A673 (cell line): Measurements from ENCODE around the gene ACP1. TPM values are rescaled to one million over a fixed set of nuclear protein-coding genes. Genes with fewer than 3 reads are reported as not detected.
A peak's percentile ranks its signal among the peaks of the same experiment; 100 is the strongest.

Source experiments
- BruUV-seq: library from RNA; stranded (reverse); fragments of 400-500 nt; replicated peaks from 2 replicates; lab custom pipeline; 2021; lab: Mats Ljungman, UMichigan
- CTCF ChIA-PET: fragments of 300-600 bp; sonication (Branson Sonifier 250); formaldehyde crosslinking; loops from one replicate; lab custom pipeline; 2022; ENCODE audit warnings: antibody characterized with exemption; lab: Charles Lee
- POLR2A ChIA-PET: fragments of 300-600 bp; sonication (Branson Sonifier 250); formaldehyde crosslinking; loops from one replicate; lab custom pipeline; 2022; ENCODE audit warnings: antibody characterized with exemption; ENCODE audit not compliant: low non-redundant PET; lab: Charles Lee
- DNase-seq: peaks from one replicate; pipeline ENCODE4 v3.0.0-alpha.2; 2015; ENCODE audit warnings: low spot score
- H3K27ac ChIP-seq: fragments of 200-600 bp; sonication (generic); 2 replicates; pipeline ENCODE4 v1.5.1; 2016; ENCODE audit warnings: mixed run types, low read depth, mild to moderate bottlenecking, mixed read lengths, antibody characterized with exemption, low read length; ENCODE audit not compliant: poor library complexity, severe bottlenecking
- H3K27me3 ChIP-seq: fragments of 200-600 bp; sonication (generic); replicated peaks from 2 replicates; pipeline ENCODE4 v1.6.1; 2017; ENCODE audit warnings: mixed run types, low read depth, mild to moderate bottlenecking, mixed read lengths, antibody characterized with exemption, low read length; ENCODE audit not compliant: insufficient read depth, poor library complexity
- H3K36me3 ChIP-seq: fragments of 200-600 bp; sonication (generic); 2 replicates; pipeline ENCODE4 v1.6.1; 2016; ENCODE audit warnings: mixed run types, mild to moderate bottlenecking, mixed read lengths, antibody characterized with exemption, low read length; ENCODE audit not compliant: insufficient read depth, poor library complexity, severe bottlenecking
- H3K4me1 ChIP-seq: fragments of 200-600 bp; sonication (generic); 2 replicates; pipeline ENCODE4 v1.6.1; 2017; ENCODE audit warnings: mixed run types, mild to moderate bottlenecking, mixed read lengths, antibody characterized with exemption, low read length; ENCODE audit not compliant: insufficient read depth, poor library complexity, severe bottlenecking
- H3K4me3 ChIP-seq: fragments of 200-600 bp; sonication (generic); 2 replicates; pipeline ENCODE4 v1.5.1; 2016; ENCODE audit warnings: low read depth, mixed run types, mild to moderate bottlenecking, mixed read lengths, low read length; ENCODE audit not compliant: poor library complexity, severe bottlenecking
- H3K9me3 ChIP-seq: fragments of 200-600 bp; sonication (generic); 2 replicates; pipeline ENCODE4 v1.6.1; 2016; ENCODE audit warnings: mixed run types, low read depth, mild to moderate bottlenecking, mixed read lengths, antibody characterized with exemption, low read length; ENCODE audit not compliant: poor library complexity, severe bottlenecking
- EZH2 ChIP-seq: fragments of 200-600 bp; sonication (generic); IDR thresholded peaks from 2 replicates; pipeline ENCODE4 v1.6.1; 2017; ENCODE audit warnings: borderline replicate concordance, low read depth, mild to moderate bottlenecking, mixed read lengths, antibody characterized with exemption, low read length; ENCODE audit not compliant: poor library complexity, severe bottlenecking
- intact Hi-C: fragments of 100-400 bp; cut with micrococcal nuclease; formaldehyde crosslinking; loops from one replicate; pipeline ENCODE4 v1.10.0; 2022; ENCODE audit not compliant: unreplicated experiment
- total RNA-seq: library from RNA; stranded (reverse); gene quantifications from 2 replicates; pipeline ENCODE4 v1.2.3, GENCODE V29; 2021
- TF ChIP-seq, protein P1 (sequence below): fragments of 300-800, 200-600 bp; sonication (generic); conservative IDR thresholded peaks from 2 replicates; pipeline ENCODE4 v1.5.1; 2017; ENCODE audit warnings: low read depth, mild to moderate bottlenecking, antibody characterized with exemption, low read length, moderate library complexity, mixed read lengths

Gene ACP1
- total RNA-seq, 1 experiment from 2014 or later = 161 TPM

DNA sequence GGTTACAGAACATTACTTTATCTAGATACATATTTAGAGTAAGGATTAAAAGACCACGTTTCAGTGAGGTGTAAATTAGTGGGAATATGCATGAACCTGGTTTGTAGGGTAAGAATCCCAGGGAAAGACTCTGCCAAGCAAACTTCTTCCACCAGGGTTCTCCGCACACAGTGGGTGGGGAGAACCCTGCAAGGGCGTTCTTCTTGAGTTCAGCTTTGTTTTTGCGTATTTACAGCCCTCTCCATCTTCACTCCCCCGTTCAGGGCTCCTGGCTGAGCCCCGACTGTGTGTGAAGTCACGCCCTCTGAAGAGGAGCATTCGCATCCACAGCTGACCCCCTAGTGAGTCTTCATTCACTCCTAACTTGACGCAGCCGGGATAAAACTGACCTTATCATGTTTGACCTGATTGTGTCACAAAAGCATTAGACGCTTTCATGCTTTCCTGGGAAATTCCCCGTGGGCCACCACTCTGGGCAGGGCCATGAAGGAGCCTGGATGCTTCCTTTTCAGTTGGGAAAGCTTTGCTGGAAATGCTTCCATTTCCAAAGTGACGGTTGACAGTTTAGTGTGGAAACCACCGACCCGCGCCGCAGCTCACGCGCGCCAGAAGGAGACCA, 22.1 kb downstream of the ACP1 start:
- H3K9me3 ChIP-seq = no peaks in the 10 kb centered on the region
- no TSS peak for BruUV-seq
- DNase-seq = no peak
- H3K27ac ChIP-seq = no peak overlapping the region
- no peak overlapping the region for H3K4me3 ChIP-seq
- H3K36me3 ChIP-seq = no peaks in the 10 kb centered on the region
- POLR2A ChIA-PET = no interaction called here
- H3K27me3 ChIP-seq = peaks cover 51% of the 10 kb centered on the region
- TF ChIP-seq, protein P1, sequence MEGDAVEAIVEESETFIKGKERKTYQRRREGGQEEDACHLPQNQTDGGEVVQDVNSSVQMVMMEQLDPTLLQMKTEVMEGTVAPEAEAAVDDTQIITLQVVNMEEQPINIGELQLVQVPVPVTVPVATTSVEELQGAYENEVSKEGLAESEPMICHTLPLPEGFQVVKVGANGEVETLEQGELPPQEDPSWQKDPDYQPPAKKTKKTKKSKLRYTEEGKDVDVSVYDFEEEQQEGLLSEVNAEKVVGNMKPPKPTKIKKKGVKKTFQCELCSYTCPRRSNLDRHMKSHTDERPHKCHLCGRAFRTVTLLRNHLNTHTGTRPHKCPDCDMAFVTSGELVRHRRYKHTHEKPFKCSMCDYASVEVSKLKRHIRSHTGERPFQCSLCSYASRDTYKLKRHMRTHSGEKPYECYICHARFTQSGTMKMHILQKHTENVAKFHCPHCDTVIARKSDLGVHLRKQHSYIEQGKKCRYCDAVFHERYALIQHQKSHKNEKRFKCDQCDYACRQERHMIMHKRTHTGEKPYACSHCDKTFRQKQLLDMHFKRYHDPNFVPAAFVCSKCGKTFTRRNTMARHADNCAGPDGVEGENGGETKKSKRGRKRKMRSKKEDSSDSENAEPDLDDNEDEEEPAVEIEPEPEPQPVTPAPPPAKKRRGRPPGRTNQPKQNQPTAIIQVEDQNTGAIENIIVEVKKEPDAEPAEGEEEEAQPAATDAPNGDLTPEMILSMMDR = no peak
- TF ChIP-seq EZH2 = no peak
- H3K4me1 ChIP-seq = no peaks in the 10 kb centered on the region
- intact Hi-C loops = no loop called here
- CTCF ChIA-PET = interaction anchor here (0.7 kb wide), 1 partner anchor 1502 kb away, joined by 10 read pairs; no protein-coding TSS in a partner anchor

DNA sequence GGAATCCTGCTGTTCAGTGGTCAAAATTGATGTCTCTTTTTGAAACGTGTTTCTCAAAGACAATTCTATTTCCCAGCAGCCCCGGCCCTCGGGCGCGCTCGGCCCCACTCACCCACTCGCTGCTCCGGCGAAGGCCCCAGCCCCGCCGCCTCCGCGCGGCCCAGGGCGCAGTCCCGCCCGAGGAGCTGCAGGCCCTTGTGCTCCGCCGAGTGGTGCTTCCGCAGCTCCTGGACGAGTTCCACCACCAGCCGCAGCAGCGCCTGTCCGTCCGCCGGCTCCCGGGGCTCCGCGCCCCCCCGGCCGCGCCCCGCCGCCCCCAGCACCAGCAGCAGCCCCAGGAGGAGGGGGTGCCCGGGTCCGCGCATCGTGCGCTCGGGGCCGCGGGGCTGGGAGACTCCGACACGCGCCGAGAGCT, 22.7 kb downstream of the ACP1 start:
- ChIA-PET POLR2A (no interaction called here), CTCF (interaction anchor here (0.7 kb wide), 1 partner anchor 1502 kb away, joined by 10 read pairs; no protein-coding TSS in a partner anchor)
- peaks cover 56% of the 10 kb centered on the region for H3K27me3 ChIP-seq
- H3K4me3 ChIP-seq = peak overlapping the region; percentile 28
- no peaks in the 10 kb centered on the region for H3K4me1 ChIP-seq
- intact Hi-C loops = no loop called here
- DNase-seq = peak; percentile 35
- H3K36me3 ChIP-seq = no peaks in the 10 kb centered on the region
- no peak overlapping the region for H3K27ac ChIP-seq
- TF ChIP-seq, protein P1 = no peak
- TF ChIP-seq EZH2 = peak; percentile 4
- BruUV-seq = no TSS peak
- H3K9me3 ChIP-seq = no peaks in the 10 kb centered on the region

DNA sequence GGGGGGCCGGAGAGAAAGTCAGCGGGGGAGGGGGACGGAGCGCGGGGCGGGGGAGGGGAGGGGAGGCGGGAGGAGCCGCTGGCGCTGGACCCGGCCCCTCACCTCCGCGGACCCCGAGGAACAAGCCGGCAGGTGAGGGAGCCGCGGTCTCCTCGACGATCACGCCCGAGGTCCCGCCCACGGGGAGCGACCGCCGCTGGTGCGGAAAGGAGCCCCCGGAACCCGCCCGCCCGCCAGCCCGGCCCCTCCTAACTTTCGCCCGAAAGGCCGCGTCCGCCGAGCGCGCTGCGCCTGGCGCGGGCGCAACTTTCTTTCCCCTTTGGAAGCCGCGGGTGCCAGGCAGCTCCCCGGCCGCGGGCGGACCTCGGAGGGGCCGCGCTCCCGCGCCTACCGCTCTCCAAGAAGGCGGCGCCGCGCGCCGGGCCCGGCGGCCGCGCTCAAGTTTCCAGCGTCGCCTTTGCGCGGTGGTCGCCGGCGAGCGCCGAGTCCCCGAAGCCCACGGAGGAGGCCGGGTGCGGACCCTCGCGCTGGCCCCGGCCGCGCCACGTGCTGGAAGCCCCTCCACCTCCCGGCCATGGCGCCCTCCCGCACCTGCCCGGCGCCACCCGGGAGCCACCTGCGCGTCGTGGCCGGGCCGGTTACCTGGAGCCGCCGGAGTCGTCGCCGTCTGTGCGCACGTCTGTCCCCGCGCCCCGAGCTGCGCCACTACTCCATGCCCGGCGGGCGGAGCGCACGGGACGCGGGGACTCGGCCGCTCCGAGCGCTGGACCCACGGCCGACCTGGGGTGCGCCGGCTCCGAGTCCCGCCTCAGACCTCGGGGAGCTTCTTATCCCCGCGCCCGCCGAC, 23.4 kb downstream of the ACP1 start, which contains the start of gene ALKAL2:
Gene ALKAL2 (minus strand): TSS at position 181 of the 847 bp plus-strand sequence. CDS start 256 bp downstream, outside the sequence.
- Histone ChIP-seq H3K4me1 (no peaks in the 10 kb centered on the region), H3K4me3 (peak within 1 kb of the TSS; percentile 28), H3K27me3 (peaks cover 58% of the 10 kb centered on the region), H3K27ac (no peak within 1 kb of the TSS), H3K36me3 (no peaks in the 10 kb centered on the region), H3K9me3 (no peaks in the 10 kb centered on the region)
- no TSS peak for BruUV-seq
- DNase-seq = peak; percentile 39
- TF ChIP-seq, protein P1 = no peak
- TF ChIP-seq EZH2 = peak; percentile 70
- ChIA-PET POLR2A (no interaction called here), CTCF (interaction anchor here (0.7 kb wide), 1 partner anchor 1501 kb away, joined by 10 read pairs; no protein-coding TSS in a partner anchor)
- intact Hi-C loops = no loop called here
